Thoracic aorta (tissue), 2 donors: ENCODE measurements around the gene PRM2. TPM values are rescaled to one million over a fixed set of nuclear protein-coding genes. Genes with fewer than 3 reads are reported as not detected.

Experiments used
- ATAC-seq: fragments of 150-250 bp; one replicate; pipeline ENCODE4 v1.8.0; 2017; ENCODE audit warnings: low read depth; ENCODE audit not compliant: insufficient number of reproducible peaks, low FRiP score
- DNase-seq: peaks from one replicate; pipeline ENCODE4 v3.0.0-alpha.2; 2020; ENCODE audit warnings: low spot score
- H3K27ac ChIP-seq, 2 donors: fragments of 200-600 bp; sonication (generic); 1 replicate in 1 of 2; 2 replicates in 1 of 2; pipeline ENCODE4 v1.5.1; 2016; ENCODE audit warnings: mild to moderate bottlenecking in 2 of 2, moderate library complexity in 2 of 2
- H3K27me3 ChIP-seq: fragments of 200-600 bp; sonication (generic); replicated peaks from 2 replicates; pipeline ENCODE4 v1.6.0; 2016; ENCODE audit warnings: mild to moderate bottlenecking; ENCODE audit not compliant: insufficient read depth
- H3K36me3 ChIP-seq: fragments of 200-600 bp; sonication (generic); one replicate; pipeline ENCODE4 v1.5.1; 2016
- H3K4me1 ChIP-seq, 2 donors: fragments of 200-600 bp; sonication (generic); 1 replicate in 1 of 2; 2 replicates in 1 of 2; pipeline versions ENCODE4 v1.5.1 to v1.6.0; 2016; ENCODE audit warnings: low read depth in 2 of 2, mild to moderate bottlenecking in 1 of 2; ENCODE audit not compliant: control insufficient read depth in 1 of 2
- H3K4me3 ChIP-seq: fragments of 200-600 bp; sonication (generic); 2 replicates; pipeline ENCODE4 v1.5.1; 2016; ENCODE audit warnings: mild to moderate bottlenecking
- H3K9me3 ChIP-seq: fragments of 200-600 bp; sonication (generic); 2 replicates; pipeline ENCODE4 v1.5.1; 2016
- total RNA-seq, 2 donors: library from RNA; depleted of rRNA; stranded (reverse); fragments of >200 nt; gene quantifications; one replicate each; pipeline versions ENCODE4 v1.1.0 to v1.2.3, GENCODE V29; 2016
- TF ChIP-seq, protein P1 (sequence below): fragments of 200-600 bp; sonication (generic); IDR thresholded peaks from one replicate; pipeline ENCODE4 v1.5.1; 2019; ENCODE audit warnings: antibody characterized with exemption

Gene PRM2
- total RNA-seq, 2 donors from 2014 or later = not detected

DNA sequence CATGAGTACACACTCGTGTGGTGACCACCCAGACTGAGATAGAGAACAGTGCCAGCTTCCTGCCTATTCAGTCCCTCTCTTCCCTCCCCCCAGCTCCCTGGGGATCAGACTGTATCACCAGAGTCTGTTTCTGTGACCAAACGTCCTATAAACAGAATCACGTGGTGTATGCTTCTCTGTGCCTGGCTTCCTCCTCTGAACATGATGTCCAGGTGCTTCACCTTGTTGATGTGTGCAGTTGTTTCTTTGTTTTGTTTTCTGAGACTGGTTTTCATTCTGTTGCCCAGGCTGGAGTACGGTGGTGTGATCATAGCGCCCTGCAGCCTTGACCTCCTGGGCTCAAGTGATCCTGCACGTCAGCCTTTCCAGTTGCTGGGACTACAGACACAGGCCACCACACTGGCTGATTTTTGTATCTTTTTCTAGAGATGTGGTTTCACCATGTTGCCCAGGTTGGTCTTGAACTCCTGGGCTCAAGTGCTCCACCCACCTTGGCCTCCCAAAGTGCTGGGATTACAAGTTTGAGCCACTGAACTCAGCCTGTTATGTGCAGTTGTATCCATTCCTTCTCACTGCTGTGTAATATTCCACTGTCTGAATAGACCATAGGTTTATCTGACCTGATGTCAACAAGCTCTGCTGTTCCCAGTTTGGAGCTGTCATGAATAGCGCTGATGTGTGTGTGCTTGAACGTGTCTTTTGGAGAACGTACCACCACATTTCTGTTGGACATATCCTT lies 33.8 kb upstream of the PRM2 start:
- Histone ChIP-seq H3K4me3 (no peak overlapping the region), H3K36me3 (no peaks in the 10 kb centered on the region), H3K27me3 (no peaks in the 10 kb centered on the region), H3K27ac (no peak overlapping the region), H3K9me3 (no peaks in the 10 kb centered on the region), H3K4me1 (peaks cover 0 to 13% of the 10 kb centered on the region in 2 donors)
- ATAC-seq = no peak
- no peak for DNase-seq
- TF ChIP-seq, protein P1, sequence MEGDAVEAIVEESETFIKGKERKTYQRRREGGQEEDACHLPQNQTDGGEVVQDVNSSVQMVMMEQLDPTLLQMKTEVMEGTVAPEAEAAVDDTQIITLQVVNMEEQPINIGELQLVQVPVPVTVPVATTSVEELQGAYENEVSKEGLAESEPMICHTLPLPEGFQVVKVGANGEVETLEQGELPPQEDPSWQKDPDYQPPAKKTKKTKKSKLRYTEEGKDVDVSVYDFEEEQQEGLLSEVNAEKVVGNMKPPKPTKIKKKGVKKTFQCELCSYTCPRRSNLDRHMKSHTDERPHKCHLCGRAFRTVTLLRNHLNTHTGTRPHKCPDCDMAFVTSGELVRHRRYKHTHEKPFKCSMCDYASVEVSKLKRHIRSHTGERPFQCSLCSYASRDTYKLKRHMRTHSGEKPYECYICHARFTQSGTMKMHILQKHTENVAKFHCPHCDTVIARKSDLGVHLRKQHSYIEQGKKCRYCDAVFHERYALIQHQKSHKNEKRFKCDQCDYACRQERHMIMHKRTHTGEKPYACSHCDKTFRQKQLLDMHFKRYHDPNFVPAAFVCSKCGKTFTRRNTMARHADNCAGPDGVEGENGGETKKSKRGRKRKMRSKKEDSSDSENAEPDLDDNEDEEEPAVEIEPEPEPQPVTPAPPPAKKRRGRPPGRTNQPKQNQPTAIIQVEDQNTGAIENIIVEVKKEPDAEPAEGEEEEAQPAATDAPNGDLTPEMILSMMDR = no peak

DNA sequence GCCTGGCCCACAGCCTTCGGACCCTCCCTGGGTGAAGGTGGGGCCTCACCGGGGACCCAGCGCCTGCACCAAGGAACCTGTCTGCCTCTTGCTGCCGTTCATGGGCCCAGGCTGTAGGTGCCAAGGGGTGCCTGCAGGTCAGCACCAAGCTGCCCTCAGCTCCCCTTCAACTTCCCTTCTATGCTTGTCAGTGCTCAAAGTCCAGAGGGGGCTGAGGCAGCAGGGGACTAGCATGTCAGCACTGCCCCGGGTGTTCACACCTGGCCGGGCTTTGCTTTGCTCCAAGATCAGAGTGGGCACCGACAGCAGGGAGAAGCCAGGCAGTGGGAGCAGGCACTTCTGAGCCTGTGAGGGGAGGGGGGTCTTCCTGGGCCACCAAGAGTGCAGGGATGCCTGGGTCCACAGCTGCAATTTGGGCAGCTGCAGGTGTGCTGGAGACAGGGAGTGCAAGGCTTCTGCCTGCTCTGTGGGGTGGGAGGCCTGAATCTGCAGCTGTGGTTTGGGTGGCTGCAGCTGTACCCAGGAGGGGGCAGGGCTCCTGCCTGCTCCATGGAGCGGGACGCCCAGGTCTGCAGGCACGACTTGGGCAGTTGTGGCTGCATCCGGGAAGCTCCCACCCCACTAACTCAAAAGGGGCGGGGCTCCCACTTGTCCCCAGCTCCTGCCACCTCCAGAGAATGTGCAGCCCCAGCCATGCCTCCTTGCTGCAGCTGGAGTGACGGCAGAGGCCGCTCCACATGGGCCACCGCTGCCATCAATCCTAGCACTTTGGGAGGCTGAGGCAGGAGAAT lies 32.4 kb upstream of the PRM2 start:
- H3K27ac ChIP-seq = no peak overlapping the region
- no peaks in the 10 kb centered on the region for H3K27me3 ChIP-seq
- DNase-seq = no peak
- TF ChIP-seq, protein P1 = no peak
- peaks cover 0 to 13% of the 10 kb centered on the region in 2 donors for H3K4me1 ChIP-seq
- H3K4me3 ChIP-seq = no peak overlapping the region
- no peaks in the 10 kb centered on the region for H3K36me3 ChIP-seq
- no peaks in the 10 kb centered on the region for H3K9me3 ChIP-seq
- no peak for ATAC-seq

DNA sequence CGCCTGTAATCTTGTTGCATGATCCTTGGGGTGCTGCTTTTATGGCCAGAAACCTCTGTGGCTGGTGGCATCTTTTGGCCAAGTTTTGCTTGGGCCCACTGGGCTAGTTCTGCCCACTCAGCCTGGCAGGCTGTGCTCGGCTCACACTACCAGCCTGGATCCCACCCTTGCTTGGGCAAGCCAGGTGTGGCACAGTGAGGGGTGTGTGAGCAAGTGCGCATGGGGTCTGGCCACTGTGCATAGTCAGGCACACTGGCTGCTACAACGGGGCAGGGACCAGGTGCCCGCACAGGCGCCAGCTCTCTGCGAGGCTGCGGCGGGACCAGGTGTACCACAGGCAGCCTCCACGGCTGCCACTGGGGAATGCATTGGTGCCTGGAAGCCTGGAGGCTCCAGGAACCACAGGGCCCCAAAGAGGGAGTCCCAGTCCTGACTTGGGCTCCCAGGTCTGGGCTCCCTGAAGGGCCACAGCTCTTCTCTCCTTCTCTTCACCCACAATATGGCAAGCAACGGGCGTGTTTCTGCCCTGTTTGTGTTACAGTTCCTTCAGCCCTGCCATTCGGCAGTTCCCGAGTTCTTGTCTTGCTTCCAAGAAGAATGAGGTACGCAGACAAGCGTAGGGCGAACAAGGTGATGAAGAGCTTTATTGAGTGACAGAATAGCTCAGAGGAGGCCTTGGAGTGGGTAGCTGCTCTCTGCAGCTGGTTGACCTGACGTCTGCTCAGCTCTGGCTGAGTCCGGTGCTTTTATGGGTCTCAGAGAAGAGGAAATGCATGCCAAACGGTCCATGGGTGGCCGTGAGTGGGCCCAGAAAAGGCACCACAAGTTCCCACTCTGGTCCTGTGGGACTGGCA lies 31.6 kb upstream of the PRM2 start:
- Histone ChIP-seq H3K36me3 (no peaks in the 10 kb centered on the region), H3K27ac (no peak overlapping the region), H3K4me1 (peaks cover 0 to 11% of the 10 kb centered on the region in 2 donors), H3K4me3 (no peak overlapping the region), H3K9me3 (no peaks in the 10 kb centered on the region), H3K27me3 (no peaks in the 10 kb centered on the region)
- TF ChIP-seq, protein P1 = no peak
- DNase-seq (no peak), ATAC-seq (no peak)

DNA sequence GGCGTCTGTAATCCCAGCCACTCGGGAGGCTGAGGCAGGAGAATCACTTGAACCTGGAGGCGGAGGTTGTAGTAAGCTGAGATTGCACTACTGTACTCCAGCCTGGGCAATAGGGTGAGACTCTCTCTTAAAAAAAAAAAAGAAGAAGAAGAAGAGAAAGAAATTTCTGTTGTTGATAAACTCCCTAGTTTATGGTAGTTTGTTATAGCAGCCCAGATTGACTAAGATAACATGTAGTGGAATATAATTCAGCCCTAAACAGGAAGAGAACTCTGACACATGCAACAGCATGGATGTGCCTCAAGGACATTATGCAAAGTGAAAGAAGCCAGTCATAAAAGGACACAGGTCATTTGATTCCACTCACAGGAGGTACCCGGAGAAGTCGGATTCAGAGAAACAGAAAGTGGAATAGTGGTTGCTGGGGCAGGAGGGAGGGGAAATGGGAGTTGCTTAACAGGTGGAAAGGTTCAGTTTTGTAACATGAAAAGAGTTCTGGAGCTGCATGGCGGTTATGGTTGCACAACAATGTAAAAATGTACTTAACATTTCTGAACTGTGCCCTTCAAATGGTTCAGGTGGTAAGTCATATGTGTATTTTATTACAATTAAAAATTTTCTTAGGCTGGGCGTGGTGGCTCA lies 30.8 kb upstream of the PRM2 start:
- H3K27ac ChIP-seq = no peak overlapping the region
- TF ChIP-seq, protein P1 = no peak
- H3K4me1 ChIP-seq = peaks cover 0 to 4% of the 10 kb centered on the region in 2 donors
- H3K36me3 ChIP-seq = no peaks in the 10 kb centered on the region
- H3K27me3 ChIP-seq = no peaks in the 10 kb centered on the region
- DNase-seq (no peak), ATAC-seq (no peak)
- H3K9me3 ChIP-seq = no peaks in the 10 kb centered on the region
- H3K4me3 ChIP-seq = no peak overlapping the region
